G401 (cell line): Measurements from ENCODE around the gene SLC22A23. TPM values are rescaled to one million over a fixed set of nuclear protein-coding genes. Genes with fewer than 3 reads are reported as not detected.
"Not testable (repeated sequence)": the region's sequence is repeated elsewhere in the genome, so short reads cannot be mapped to it uniquely, and the experiment has no call there.

Source experiments
- DNase-seq: peaks from one replicate; pipeline ENCODE4 v3.0.0-alpha.2; 2015; ENCODE audit warnings: low spot score
- in situ Hi-C: cut with HindIII; loops from 2 replicates; pipeline ENCODE4 v1.10.0; 2016; ENCODE audit warnings: low sequenced_read_pairs, mixed read lengths
- total RNA-seq: library from RNA; depleted of rRNA; stranded (reverse); fragments of >200 nt; shearing (Covaris generic); gene quantifications from 2 replicates; pipeline ENCODE4 v1.2.3, GENCODE V29; 2014

The SLC22A23 gene
- total RNA-seq, 1 experiment from 2014 or later: 0.20 TPM

GRCh38 chr6:3394671-3395070 lies 62.2 kb downstream of the SLC22A23 start:
- no peak for DNase-seq
- in situ Hi-C loops: no loop called here

- in situ Hi-C loops: no loop called here
- DNase-seq: peak; percentile 26
Observed at GRCh38 chr6:3393836-3394202, 63.0 kb downstream of the SLC22A23 start.

DNA sequence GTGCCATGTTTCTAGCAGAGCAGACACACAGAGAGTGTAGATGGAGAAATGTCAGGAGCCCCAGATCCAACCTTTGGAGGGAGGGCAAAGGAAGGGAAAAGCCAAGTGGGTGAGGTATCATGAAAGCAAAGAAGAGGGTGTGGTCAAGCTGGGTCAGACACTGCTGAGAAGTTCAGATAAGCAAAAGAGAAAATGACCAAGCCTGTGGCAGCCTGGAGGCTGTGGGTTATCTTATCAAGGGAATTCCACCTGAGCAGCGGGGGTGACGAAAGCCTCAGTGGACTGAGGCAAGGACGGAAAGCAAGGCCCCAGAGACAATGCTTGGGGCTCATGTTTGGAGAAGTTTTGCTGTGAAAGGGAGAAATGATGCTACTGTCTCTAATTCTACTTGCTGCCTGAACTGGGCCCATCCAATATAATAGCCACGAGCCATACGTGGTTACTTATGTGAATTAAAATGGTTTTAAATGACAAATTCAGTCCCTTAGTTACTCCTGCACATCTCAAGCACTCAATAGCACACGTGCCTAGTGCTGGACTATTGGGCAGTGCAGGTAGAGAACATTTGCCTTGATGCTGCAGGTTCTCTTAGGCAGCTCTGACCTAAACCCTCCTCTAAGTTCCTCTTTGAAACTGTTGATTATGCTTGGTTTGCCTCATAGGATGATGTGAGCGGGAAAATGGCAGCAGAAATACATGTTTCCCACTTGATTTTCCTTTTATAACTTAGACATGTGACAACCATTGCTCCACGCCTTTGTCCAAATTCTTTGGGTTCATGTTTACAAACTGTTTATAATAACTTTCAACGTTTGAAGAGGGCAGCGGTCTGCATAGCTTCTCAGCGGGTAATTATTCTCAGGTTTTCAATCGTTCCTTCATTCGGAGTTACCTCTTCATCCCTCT lies 63.7 kb downstream of the SLC22A23 start:
- no peak for DNase-seq
- in situ Hi-C loops: no loop called here

DNA sequence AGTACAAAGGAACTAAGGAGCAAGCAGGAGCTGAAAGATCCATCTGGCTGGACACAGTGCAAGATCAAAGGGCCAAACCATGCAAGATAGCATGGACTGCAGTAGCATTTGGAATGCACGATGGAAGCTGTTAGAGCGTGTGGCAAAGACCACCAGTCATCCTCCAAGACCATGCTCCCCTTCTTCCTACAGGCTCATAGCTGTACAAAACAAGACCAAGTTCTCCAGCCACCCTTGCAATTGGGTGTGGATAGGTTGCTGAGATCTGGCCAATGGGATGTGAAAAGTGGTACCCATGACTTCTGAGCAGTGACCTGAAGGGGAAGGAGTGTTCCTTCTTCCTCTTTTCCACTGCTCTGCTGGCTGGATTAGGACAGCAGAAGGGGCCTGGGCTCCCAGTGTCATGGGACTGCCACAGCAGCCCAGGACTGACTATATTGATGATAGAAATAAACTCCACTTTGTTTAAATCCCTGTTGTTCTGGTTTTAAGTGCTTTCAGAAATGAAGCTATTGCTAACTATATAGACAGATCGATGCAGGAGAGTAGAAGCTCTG lies 64.9 kb downstream of the SLC22A23 start:
- DNase-seq: no peak

DNA sequence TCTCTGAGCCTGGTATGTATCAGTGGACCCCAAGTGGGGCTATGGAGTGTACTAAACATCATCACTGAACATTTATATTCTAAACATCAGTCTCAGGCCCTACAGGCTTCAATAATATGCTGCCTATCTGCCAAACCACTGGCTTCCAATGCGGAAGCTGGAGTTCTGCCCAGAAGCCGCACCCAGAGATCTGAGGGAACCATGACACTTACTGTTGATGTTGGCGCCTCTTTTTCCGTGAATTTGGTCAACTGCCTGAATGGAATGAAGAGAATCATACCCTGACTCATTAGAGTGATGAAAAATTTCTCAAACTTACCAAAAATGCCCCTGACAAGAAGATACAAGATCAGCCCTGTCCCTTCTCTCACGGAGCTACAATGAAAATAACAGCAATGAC lies 66.2 kb downstream of the SLC22A23 start:
- in situ Hi-C loops: no loop called here
- DNase-seq: no peak

More for the DNA sequence above, 64.9 kb downstream of the SLC22A23 start:
- in situ Hi-C loops: no loop called here

GRCh38 chr6:3389390-3390167 lies 67.3 kb downstream of the SLC22A23 start:
- in situ Hi-C loops: no loop called here
- peak; percentile 32 for DNase-seq

- in situ Hi-C loops: no loop called here
- no peak for DNase-seq
Observed at GRCh38 chr6:3388786-3389185, 68.1 kb downstream of the SLC22A23 start.

DNA sequence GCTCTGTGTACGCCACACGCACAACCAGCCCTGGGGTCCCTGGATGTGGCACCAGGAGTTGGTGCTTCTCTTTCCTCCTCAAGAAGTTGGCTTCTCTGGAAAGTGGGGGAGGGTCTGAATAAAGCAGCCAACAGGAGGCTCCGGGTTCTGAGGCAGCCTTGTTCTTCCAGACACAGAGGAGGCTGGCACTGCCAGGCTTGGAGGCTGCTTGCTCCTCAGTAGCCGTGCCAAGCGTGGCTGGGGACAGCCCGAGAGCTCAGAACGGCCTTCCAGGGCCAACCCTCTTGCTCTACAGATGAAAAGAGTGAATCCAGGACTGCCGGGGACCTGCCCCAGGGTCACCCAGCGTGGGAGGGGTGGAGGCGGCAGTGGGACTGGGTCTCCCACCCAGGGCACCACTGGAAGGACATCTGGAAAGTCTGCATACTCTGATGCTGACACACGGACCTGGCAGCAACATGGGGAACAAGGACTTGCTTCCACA lies 70.4 kb downstream of the SLC22A23 start:
- in situ Hi-C loops: no loop called here
- peak; percentile 60 for DNase-seq

DNA sequence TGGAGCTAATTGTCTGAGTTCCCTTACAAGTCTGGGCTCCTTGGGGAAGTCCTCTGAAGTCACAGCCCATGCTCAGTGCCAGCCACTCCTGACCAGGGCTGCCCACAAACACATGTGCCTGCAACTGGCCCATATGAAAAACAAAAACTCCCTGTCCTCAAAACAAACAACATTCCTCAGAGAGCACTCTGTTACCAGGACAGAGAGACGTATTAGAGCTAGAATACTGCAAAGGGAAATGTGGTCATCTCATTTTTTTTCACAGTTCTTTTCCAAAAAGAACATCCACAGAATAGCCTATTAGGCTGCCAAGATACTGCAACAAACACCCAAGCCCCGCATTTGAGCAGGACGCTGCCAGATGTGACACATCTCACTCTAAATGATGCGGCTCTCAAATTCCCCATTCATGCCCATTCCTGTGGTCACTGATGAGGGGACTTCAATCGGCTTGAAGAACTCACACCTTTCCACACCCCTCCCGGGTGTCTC lies 71.1 kb downstream of the SLC22A23 start:
- peak; percentile 27 for DNase-seq
- in situ Hi-C loops: no loop called here

- in situ Hi-C loops, DNase-seq: not testable (repeated sequence)
Observed at GRCh38 chr6:3385181-3385580, 71.7 kb downstream of the SLC22A23 start.

GRCh38 chr6:3384241-3385143 lies 72.4 kb downstream of the SLC22A23 start:
- in situ Hi-C loops: no loop called here
- DNase-seq: no peak

DNA sequence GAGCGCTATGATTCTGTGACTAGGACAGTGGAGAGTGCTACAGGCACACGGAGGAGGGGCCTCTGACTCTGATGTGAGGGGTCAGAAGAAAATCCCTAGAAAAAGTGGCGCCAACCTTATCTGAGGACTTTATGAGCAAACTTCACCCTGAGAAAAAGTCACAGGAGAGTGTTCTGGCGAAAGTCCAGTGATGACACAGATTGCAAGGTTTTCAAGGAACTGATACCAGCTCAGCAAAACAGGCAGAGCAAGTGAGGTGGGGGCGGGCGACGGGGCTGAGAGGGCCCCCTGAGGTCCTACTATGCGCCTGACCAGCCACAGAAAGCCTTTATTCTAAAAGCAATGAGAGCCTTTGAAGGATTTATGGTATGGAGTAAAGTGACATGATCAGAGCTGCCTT lies 73.3 kb downstream of the SLC22A23 start:
- in situ Hi-C loops: no loop called here
- peak; percentile 22 for DNase-seq

GRCh38 chr6:3382326-3383279 lies 74.2 kb downstream of the SLC22A23 start:
- in situ Hi-C loops: no loop called here

DNA sequence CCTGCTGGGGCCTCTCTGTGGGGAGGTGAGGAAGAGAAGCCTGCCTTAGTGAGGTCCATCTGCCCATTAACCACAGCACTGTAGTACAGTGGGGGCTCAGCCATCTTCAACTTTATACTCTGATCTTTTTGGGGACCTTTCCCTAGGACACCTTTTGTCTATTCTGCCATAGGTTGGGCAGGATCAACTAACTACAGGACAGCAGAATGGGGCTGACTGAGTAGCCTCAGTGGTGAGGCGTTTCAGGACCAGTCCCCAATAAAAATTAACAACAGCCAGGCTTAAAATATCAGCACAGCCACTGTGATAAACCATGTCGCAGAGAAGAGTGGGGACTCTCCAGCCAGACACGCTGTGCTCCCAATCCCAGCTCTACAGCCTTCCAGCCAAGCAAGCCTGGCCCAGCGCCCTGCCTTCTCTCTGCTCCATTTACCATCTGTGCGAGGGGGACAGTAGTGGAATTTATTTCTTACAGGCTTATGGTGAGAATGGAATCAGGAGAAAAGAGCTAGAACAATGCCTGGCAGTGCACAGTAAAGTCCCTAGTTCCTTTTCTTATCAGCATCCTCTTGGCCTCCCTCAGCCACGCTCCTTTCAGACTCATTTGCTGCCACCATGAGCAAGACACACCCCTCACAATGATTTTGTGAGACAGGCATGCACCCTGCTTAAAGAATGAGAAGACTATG lies 75.5 kb downstream of the SLC22A23 start:
- in situ Hi-C loops: no loop called here
- peak; percentile 96 for DNase-seq

More at GRCh38 chr6:3382326-3383279, 74.2 kb downstream of the SLC22A23 start:
- no peak for DNase-seq

- in situ Hi-C loops: no loop called here
- peak; percentile 58 for DNase-seq
Observed at GRCh38 chr6:3380344-3381232, 76.3 kb downstream of the SLC22A23 start.

DNA sequence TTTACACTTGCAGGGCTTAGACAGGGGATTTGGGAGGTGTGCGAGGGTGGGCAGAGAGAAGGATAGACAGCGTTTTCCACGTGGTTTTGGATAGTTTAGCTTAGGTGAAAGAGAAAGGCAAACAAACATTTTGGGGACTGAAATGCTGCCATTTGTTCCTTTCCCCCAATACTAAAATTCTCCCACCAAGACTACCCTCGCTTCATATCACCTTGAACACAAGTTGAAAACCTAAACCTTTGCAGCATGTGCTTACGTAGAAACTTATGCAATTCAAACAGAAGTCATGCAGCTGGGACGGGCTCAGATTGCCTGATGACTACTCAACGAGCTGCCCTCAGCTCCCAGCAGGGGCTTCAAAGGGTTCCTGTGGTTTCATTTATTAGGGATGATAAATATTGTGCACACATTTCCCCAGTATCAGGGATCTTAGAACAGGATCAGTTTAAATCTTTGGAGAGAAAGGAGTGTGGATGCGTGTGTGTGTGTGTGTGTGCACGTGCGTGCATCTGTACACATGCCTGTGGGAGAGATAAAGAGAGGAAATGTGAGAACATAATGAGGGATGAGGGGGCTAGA lies 77.3 kb downstream of the SLC22A23 start:
- no peak for DNase-seq
- in situ Hi-C loops: no loop called here
